Neural progenitor cell (in vitro differentiated cells): ENCODE measurements around the gene SLC12A7.

ENCODE experiments used
- CTCF ChIP-seq: fragments of 200-600 bp; sonication (generic); IDR thresholded peaks from 2 replicates; pipeline ENCODE4 v1.5.1; 2017; ENCODE audit warnings: antibody characterized with exemption, mild to moderate bottlenecking
- EZH2 ChIP-seq: fragments of 200-600 bp; sonication (generic); IDR thresholded peaks from 2 replicates; pipeline ENCODE4 v1.6.1; 2017; ENCODE audit warnings: antibody characterized with exemption, mild to moderate bottlenecking, moderate library complexity
- EZH2phosphoT487 ChIP-seq: fragments of 200-600 bp; sonication (generic); IDR thresholded peaks from 2 replicates; pipeline ENCODE4 v1.6.1; 2017; ENCODE audit warnings: antibody characterized with exemption

- TF ChIP-seq CTCF, result peak; percentile 50
- peak; percentile 90 for TF ChIP-seq EZH2
- TF ChIP-seq EZH2phosphoT487, result peak; percentile 84
Observed at GRCh38 chr5:1004461-1005248, 107.2 kb downstream of the SLC12A7 start.
